Heart left ventricle (tissue), 13 donors: ENCODE results near the gene CSNK1E.

Experiments
- CTCF ChIP-seq, 12 donors: fragments of 200-600 bp; sonication (generic) in 4 of 12; IDR thresholded peaks; one replicate each; pipeline versions ENCODE4 v1.5.0 to v1.8.0; 2018 to 2022; ENCODE audit warnings: antibody characterized with exemption in 12 of 12, mild to moderate bottlenecking in 5 of 12
- POLR2A ChIP-seq, 2 donors: fragments of 450-650 bp; IDR thresholded peaks; one replicate each; pipeline ENCODE4 v1.6.1; 2017; ENCODE audit warnings: antibody characterized with exemption in 2 of 2, mild to moderate bottlenecking in 2 of 2, moderate library complexity in 2 of 2
- donor health status: ischemic (EF 13 %, LVEDD 7.1; RV severe dilation, severe dysfunction).
- donor health status: DM: no; HTN: yes; CAD: no.
- donor health status: DM: no; HTN: no; CAD: no.
- donor health status: ischemic (EF 25% LVEDD 6.9; RV normal size, moderate dysfunction).
- donor health status: ischemic (EF 25% LVEDD 5.7; RV mildly dilated, moderate dysfunction).
- donor health status: ischemic (EF 35%, LVEDD 5.7; RV mildly dilated, moderate dysfunction).
- donor health status: nonischemic (EF 11% LVEDD 7.7; RV severe dilation, severe dysfunction).
- donor health status: DM: yes; HTN: yes; CAD: no.
- donor health status: PGD.
- donor health status: ischemic (EF 29% LVEDD 5.4; RV normal size, mild dysfunction).
- donor health status: nonischemic (EF 23%, LVEDD 6.1; RV moderate dilation, normal function).

DNA sequence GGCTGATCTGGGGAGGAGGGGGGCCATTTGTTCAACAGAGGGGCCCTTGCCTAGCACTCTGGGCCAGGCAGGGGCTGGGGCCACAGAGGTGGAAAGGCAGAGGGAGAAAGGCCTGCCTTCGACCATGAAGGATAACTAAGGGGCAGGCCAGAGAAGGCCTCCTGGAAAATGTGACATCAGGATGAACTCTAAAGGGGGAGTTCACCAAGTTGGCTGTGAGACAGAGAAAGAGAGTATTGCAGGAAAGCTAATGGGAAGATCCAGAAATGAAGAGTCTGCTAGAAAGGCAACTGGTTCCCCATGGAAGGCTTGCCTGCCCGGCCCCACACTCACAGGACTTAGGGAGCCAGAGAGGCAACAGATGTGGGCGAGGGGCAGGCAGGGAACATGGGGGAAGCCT lies 16.3 kb downstream of the CSNK1E start:
- TF ChIP-seq CTCF (IDR thresholded peaks at IDR 0.05) (no peak), POLR2A (IDR thresholded peaks at IDR 0.05) (no peak)
